HUES6 (cell line): Measurements from ENCODE around the gene RBCK1.

Experiments
- H3K27ac ChIP-seq: 2 replicates; pipeline ENCODE4 v1.7.0; 2013; ENCODE audit warnings: low read depth, mild to moderate bottlenecking, low read length, inconsistent platforms
- H3K27me3 ChIP-seq: 2 replicates; pipeline ENCODE4 v1.6.1; 2013; ENCODE audit warnings: low read length; ENCODE audit not compliant: control insufficient read depth, insufficient read depth
- H3K36me3 ChIP-seq: 2 replicates; pipeline ENCODE4 v1.6.1; 2013; ENCODE audit warnings: low read length; ENCODE audit not compliant: control insufficient read depth, insufficient read depth
- H3K4me1 ChIP-seq: 2 replicates; pipeline ENCODE4 v1.6.1; 2013; ENCODE audit warnings: low read length; ENCODE audit not compliant: control insufficient read depth, insufficient read depth
- H3K4me3 ChIP-seq: 2 replicates; pipeline ENCODE4 v1.5.1; 2013; ENCODE audit warnings: low read depth, low read length
- H3K9ac ChIP-seq: one replicate; pipeline ENCODE4 v1.6.1; 2013; ENCODE audit warnings: mild to moderate bottlenecking, low read length
- H3K9me3 ChIP-seq: 2 replicates; pipeline ENCODE4 v1.6.1; 2013; ENCODE audit warnings: low read depth, low read length; ENCODE audit not compliant: control insufficient read depth, insufficient read depth

Gene RBCK1

DNA sequence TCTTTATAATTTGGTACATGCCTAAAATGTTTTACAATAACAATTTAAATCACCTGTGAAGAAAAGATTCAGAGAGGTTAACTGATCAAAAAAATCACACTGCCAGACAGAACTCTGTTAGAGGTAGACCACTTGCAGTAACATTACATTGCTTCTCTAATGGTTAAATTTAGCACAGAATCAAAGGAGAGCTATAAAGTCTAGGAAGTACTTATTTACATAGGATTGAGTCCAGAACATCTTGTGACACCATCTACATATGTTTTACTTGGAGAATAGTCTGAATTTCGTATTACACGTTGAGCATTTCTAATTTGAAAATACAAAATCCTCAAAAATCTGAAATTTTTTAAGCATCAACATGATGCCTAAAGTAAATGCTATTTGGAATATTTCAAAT lies 71.4 kb downstream of the RBCK1 start:
- Histone ChIP-seq H3K9me3 (no peaks in the 10 kb centered on the region), H3K9ac (no peak overlapping the region), H3K36me3 (peaks cover 84% of the 10 kb centered on the region), H3K27me3 (no peaks in the 10 kb centered on the region), H3K4me1 (no peaks in the 10 kb centered on the region), H3K4me3 (no peak overlapping the region), H3K27ac (no peak overlapping the region)

- H3K9ac ChIP-seq, result no peak overlapping the region
- no peaks in the 10 kb centered on the region for H3K4me1 ChIP-seq
- no peak overlapping the region for H3K4me3 ChIP-seq
- H3K27ac ChIP-seq, result no peak overlapping the region
- H3K27me3 ChIP-seq, result no peaks in the 10 kb centered on the region
- no peaks in the 10 kb centered on the region for H3K9me3 ChIP-seq
- H3K36me3 ChIP-seq, result peaks cover 89% of the 10 kb centered on the region
Measured at GRCh38 chr20:480044-480443, 71.9 kb downstream of the RBCK1 start.

- Histone ChIP-seq H3K9ac (no peak overlapping the region), H3K9me3 (no peaks in the 10 kb centered on the region), H3K4me3 (no peak overlapping the region), H3K27ac (no peak overlapping the region), H3K4me1 (no peaks in the 10 kb centered on the region), H3K27me3 (no peaks in the 10 kb centered on the region), H3K36me3 (peaks cover 91% of the 10 kb centered on the region)
Measured at GRCh38 chr20:481167-481566, 73.1 kb downstream of the RBCK1 start.
